HEK293 (cell line): ENCODE results near the gene ARFIP2.

ENCODE experiments used
- TCF7L2 ChIP-seq: IDR thresholded peaks from 2 replicates; pipeline ENCODE4 v1.6.1; 2011; ENCODE audit warnings: low read depth, mild to moderate bottlenecking, inconsistent platforms, low read length, moderate library complexity, borderline replicate concordance
- ZNF223 ChIP-seq: fragments of 450-650 bp; formaldehyde crosslinking; IDR thresholded peaks from 2 replicates; pipeline ENCODE4 v1.5.1; 2016; ENCODE audit warnings: missing biosample characterization, missing genetic modification characterization
- ZNF274 ChIP-seq, 2 experiments: fragments of 200-500 bp in 1 of 2; fragments of 450-650 bp in 1 of 2; sonication (Bioruptor generic) in 1 of 2; formaldehyde crosslinking in 1 of 2; IDR thresholded peaks; 2 replicates each; pipeline versions ENCODE4 v1.5.1 to v1.6.1; 2014 to 2016; ENCODE audit warnings: borderline replicate concordance in 1 of 2, inconsistent platforms in 1 of 2, low read length in 1 of 2, missing biosample characterization in 1 of 2, missing genetic modification characterization in 1 of 2
- ZNF292 ChIP-seq: fragments of 450-650 bp; formaldehyde crosslinking; IDR thresholded peaks from 2 replicates; pipeline ENCODE4 v1.5.1; 2016; ENCODE audit warnings: low read depth, missing biosample characterization, missing genetic modification characterization, borderline replicate concordance
- ZNF302 ChIP-seq: fragments of 450-650 bp; formaldehyde crosslinking; IDR thresholded peaks from 2 replicates; pipeline ENCODE4 v1.5.1; 2016; ENCODE audit warnings: missing biosample characterization, missing genetic modification characterization, low read depth
- TF ChIP-seq, protein P1 (sequence below): fragments of 450-650 bp; formaldehyde crosslinking; IDR thresholded peaks from 2 replicates; pipeline ENCODE4 v1.5.1; 2016; ENCODE audit warnings: missing biosample characterization, missing genetic modification characterization
- TF ChIP-seq, protein P2 (sequence below): fragments of 450-650 bp; formaldehyde crosslinking; IDR thresholded peaks from 2 replicates; pipeline ENCODE4 v1.5.1; 2016; ENCODE audit warnings: missing biosample characterization, missing genetic modification characterization
- TF ChIP-seq, protein P3 (sequence below): fragments of 450-650 bp; formaldehyde crosslinking; IDR thresholded peaks from 2 replicates; pipeline ENCODE4 v1.5.1; 2017; ENCODE audit warnings: missing biosample characterization, mild to moderate bottlenecking, missing genetic modification characterization, moderate library complexity
- TF ChIP-seq, protein P4 (sequence below): fragments of 450-650 bp; formaldehyde crosslinking; IDR thresholded peaks from 2 replicates; pipeline ENCODE4 v1.5.1; 2016; ENCODE audit warnings: missing biosample characterization, missing genetic modification characterization

DNA sequence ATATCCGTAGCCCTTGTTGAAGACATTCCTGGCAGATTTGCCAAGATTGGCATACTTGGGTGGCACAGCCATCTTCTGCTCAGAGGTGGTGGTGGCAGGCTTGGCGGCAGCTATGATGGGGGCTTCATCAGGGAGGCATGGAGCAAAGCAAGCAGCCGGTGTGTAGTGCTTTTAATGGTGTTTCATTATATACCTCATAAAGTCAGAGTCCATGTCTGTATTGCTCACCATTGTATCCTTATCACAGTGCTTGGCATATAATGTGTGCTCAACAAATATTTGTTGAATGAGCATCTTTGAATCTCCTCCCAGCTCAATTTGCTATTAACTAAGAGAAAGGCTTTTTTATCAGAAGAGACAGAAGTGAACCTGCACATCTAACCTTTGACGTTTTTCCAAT, 8.2 kb upstream of the ARFIP2 start:
- TF ChIP-seq, protein P1, sequence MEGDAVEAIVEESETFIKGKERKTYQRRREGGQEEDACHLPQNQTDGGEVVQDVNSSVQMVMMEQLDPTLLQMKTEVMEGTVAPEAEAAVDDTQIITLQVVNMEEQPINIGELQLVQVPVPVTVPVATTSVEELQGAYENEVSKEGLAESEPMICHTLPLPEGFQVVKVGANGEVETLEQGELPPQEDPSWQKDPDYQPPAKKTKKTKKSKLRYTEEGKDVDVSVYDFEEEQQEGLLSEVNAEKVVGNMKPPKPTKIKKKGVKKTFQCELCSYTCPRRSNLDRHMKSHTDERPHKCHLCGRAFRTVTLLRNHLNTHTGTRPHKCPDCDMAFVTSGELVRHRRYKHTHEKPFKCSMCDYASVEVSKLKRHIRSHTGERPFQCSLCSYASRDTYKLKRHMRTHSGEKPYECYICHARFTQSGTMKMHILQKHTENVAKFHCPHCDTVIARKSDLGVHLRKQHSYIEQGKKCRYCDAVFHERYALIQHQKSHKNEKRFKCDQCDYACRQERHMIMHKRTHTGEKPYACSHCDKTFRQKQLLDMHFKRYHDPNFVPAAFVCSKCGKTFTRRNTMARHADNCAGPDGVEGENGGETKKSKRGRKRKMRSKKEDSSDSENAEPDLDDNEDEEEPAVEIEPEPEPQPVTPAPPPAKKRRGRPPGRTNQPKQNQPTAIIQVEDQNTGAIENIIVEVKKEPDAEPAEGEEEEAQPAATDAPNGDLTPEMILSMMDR (tag by site-specific recombination) = no peak
- TF ChIP-seq, protein P2, sequence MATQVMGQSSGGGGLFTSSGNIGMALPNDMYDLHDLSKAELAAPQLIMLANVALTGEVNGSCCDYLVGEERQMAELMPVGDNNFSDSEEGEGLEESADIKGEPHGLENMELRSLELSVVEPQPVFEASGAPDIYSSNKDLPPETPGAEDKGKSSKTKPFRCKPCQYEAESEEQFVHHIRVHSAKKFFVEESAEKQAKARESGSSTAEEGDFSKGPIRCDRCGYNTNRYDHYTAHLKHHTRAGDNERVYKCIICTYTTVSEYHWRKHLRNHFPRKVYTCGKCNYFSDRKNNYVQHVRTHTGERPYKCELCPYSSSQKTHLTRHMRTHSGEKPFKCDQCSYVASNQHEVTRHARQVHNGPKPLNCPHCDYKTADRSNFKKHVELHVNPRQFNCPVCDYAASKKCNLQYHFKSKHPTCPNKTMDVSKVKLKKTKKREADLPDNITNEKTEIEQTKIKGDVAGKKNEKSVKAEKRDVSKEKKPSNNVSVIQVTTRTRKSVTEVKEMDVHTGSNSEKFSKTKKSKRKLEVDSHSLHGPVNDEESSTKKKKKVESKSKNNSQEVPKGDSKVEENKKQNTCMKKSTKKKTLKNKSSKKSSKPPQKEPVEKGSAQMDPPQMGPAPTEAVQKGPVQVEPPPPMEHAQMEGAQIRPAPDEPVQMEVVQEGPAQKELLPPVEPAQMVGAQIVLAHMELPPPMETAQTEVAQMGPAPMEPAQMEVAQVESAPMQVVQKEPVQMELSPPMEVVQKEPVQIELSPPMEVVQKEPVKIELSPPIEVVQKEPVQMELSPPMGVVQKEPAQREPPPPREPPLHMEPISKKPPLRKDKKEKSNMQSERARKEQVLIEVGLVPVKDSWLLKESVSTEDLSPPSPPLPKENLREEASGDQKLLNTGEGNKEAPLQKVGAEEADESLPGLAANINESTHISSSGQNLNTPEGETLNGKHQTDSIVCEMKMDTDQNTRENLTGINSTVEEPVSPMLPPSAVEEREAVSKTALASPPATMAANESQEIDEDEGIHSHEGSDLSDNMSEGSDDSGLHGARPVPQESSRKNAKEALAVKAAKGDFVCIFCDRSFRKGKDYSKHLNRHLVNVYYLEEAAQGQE (tag by site-specific recombination) = no peak
- TF ChIP-seq ZNF223 (tag by site-specific recombination) (no peak), ZNF274 (IDR thresholded peaks at IDR 0.05; ENCODE audit: low read length) (no peak), ZNF274 (tag by site-specific recombination; IDR thresholded peaks at IDR 0.05; ENCODE audit: borderline replicate concordance) (no peak), TCF7L2 (no peak), ZNF292 (tag by site-specific recombination) (no peak), ZNF302 (tag by site-specific recombination) (no peak)
- TF ChIP-seq, protein P3, sequence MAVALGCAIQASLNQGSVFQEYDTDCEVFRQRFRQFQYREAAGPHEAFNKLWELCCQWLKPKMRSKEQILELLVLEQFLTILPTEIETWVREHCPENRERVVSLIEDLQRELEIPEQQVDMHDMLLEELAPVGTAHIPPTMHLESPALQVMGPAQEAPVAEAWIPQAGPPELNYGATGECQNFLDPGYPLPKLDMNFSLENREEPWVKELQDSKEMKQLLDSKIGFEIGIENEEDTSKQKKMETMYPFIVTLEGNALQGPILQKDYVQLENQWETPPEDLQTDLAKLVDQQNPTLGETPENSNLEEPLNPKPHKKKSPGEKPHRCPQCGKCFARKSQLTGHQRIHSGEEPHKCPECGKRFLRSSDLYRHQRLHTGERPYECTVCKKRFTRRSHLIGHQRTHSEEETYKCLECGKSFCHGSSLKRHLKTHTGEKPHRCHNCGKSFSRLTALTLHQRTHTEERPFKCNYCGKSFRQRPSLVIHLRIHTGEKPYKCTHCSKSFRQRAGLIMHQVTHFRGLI (tag by site-specific recombination) = no peak
- TF ChIP-seq, protein P4, sequence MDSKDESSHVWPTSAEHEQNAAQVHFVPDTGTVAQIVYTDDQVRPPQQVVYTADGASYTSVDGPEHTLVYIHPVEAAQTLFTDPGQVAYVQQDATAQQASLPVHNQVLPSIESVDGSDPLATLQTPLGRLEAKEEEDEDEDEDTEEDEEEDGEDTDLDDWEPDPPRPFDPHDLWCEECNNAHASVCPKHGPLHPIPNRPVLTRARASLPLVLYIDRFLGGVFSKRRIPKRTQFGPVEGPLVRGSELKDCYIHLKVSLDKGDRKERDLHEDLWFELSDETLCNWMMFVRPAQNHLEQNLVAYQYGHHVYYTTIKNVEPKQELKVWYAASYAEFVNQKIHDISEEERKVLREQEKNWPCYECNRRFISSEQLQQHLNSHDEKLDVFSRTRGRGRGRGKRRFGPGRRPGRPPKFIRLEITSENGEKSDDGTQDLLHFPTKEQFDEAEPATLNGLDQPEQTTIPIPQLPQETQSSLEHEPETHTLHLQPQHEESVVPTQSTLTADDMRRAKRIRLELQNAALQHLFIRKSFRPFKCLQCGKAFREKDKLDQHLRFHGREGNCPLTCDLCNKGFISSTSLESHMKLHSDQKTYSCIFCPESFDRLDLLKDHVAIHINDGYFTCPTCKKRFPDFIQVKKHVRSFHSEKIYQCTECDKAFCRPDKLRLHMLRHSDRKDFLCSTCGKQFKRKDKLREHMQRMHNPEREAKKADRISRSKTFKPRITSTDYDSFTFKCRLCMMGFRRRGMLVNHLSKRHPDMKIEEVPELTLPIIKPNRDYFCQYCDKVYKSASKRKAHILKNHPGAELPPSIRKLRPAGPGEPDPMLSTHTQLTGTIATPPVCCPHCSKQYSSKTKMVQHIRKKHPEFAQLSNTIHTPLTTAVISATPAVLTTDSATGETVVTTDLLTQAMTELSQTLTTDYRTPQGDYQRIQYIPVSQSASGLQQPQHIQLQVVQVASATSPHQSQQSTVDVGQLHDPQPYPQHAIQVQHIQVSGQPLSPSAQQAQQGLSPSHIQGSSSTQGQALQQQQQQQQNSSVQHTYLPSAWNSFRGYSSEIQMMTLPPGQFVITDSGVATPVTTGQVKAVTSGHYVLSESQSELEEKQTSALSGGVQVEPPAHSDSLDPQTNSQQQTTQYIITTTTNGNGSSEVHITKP (tag by site-specific recombination) = no peak
